K562 (cell line): ENCODE results near the gene PATE1. TPM values are rescaled to one million over a fixed set of nuclear protein-coding genes. Genes with fewer than 3 reads are reported as not detected.

Experiments
- IRF2 ChIP-seq: sonication (generic); formaldehyde crosslinking; IDR thresholded peaks from 2 replicates; pipeline ENCODE4 v1.8.1; 2022; ENCODE audit warnings: mild to moderate bottlenecking, missing genetic modification reagents
- SLC30A9 ChIP-seq: fragments of 250-450 bp; sonication (Bioruptor Pico); IDR thresholded peaks from 2 replicates; pipeline ENCODE4 v1.8.0; 2022; ENCODE audit warnings: mild to moderate bottlenecking, moderate library complexity
- ZFP1 ChIP-seq: fragments of 450-650 bp; formaldehyde crosslinking; IDR thresholded peaks from 2 replicates; pipeline ENCODE4 v1.4.0; 2020; ENCODE audit warnings: mild to moderate bottlenecking, mixed read lengths
- ZFX ChIP-seq: sonication (generic); formaldehyde crosslinking; IDR thresholded peaks from 2 replicates; pipeline ENCODE4 v1.8.0; 2022; ENCODE audit warnings: mild to moderate bottlenecking, missing genetic modification reagents, moderate library complexity
- polyA plus RNA-seq, 8 experiments: library from polyadenylated mRNA; depleted of rRNA in 4 of 8; stranded (reverse) in 5 of 8; unstranded in 3 of 8; fragments of >200 nt; fragmentation: Nextera tagmentation in 2 of 8; fragmentation: Illumina TruSeq in 1 of 8; extraction: Ambion mirVana in 2 of 8; extraction: Trizol in 1 of 8; gene quantifications; 2 replicates each; pipeline versions ENCODE4 v1.2.1 to v1.2.3, GENCODE V29; 2011 to 2014; ENCODE audit warnings: inconsistent platforms in 1 of 8, missing spikeins in 1 of 8
- total RNA-seq, 7 experiments: library from RNA; depleted of rRNA in 6 of 7; stranded (reverse); fragments of >200 nt in 6 of 7; fragmentation: Illumina TruSeq in 2 of 7; extraction: Trizol in 2 of 7; gene quantifications; 2 replicates each; pipeline versions ENCODE4 v1.2.1 to v1.2.3, GENCODE V29; 2011 to 2021; ENCODE audit warnings: low replicate concordance in 1 of 7
- TF ChIP-seq, protein P1 (sequence below), 2 experiments: IDR thresholded peaks in 1 of 2; conservative IDR thresholded peaks in 1 of 2; 2 replicates each; pipeline ENCODE4 v1.6.1; 2016; ENCODE audit warnings: low read depth in 2 of 2, mild to moderate bottlenecking in 1 of 2, missing compliant biosample characterization in 1 of 2, missing genetic modification characterization in 1 of 2, moderate library complexity in 1 of 2
- TF ChIP-seq, protein P2 (sequence below): IDR thresholded peaks from 3 replicates; pipeline ENCODE4 v1.6.1; 2011; ENCODE audit warnings: borderline replicate concordance, mild to moderate bottlenecking; ENCODE audit not compliant: insufficient read length, insufficient read depth
- TF ChIP-seq, protein P3 (sequence below): fragments of 200-800 bp; sonication (Bioruptor generic); IDR thresholded peaks from 2 replicates; pipeline ENCODE4 v1.6.1; 2017; ENCODE audit warnings: missing genetic modification characterization, missing compliant biosample characterization

PATE1 gene
- total and polyA plus RNA-seq, 9 of the 15 experiments (the other 6 are each of a cell fraction or from before 2014, with no cell fraction given), result not detected

DNA sequence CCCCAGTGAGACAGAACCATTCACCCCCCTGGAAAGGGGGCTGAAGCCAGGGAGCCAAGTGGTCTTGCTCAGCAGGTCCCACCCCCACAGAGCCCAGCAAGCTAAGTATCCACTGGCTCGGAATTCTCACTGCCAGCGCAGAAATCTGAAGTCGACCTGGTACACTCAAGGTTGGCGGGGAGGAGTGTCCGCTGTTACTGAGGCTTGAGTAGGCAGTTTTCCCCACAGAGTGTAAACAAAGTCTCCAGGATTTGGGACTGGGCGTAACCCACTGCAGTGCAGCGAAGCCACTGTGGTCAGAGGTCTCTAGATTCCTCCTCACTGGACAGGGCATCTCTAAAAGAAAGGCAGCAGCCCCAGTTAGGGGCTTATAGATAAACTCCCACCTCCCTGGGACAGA, 10.0 kb downstream of the PATE1 start (continued):
- TF ChIP-seq, protein P1, sequence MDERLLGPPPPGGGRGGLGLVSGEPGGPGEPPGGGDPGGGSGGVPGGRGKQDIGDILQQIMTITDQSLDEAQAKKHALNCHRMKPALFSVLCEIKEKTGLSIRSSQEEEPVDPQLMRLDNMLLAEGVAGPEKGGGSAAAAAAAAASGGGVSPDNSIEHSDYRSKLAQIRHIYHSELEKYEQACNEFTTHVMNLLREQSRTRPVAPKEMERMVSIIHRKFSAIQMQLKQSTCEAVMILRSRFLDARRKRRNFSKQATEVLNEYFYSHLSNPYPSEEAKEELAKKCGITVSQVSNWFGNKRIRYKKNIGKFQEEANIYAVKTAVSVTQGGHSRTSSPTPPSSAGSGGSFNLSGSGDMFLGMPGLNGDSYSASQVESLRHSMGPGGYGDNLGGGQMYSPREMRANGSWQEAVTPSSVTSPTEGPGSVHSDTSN (CRISPR knock-in tag; IDR thresholded peaks at IDR 0.05; ENCODE audit: low read depth), result no peak
- TF ChIP-seq, protein P1 (tag; conservative IDR thresholded peaks at IDR 0.05; ENCODE audit: low read depth), result no peak
- no peak for TF ChIP-seq ZFP1 (CRISPR knock-in tag)
- no peak for TF ChIP-seq SLC30A9 (CRISPR knock-in tag)
- TF ChIP-seq, protein P2, sequence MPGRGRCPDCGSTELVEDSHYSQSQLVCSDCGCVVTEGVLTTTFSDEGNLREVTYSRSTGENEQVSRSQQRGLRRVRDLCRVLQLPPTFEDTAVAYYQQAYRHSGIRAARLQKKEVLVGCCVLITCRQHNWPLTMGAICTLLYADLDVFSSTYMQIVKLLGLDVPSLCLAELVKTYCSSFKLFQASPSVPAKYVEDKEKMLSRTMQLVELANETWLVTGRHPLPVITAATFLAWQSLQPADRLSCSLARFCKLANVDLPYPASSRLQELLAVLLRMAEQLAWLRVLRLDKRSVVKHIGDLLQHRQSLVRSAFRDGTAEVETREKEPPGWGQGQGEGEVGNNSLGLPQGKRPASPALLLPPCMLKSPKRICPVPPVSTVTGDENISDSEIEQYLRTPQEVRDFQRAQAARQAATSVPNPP, result no peak
- TF ChIP-seq, protein P3, sequence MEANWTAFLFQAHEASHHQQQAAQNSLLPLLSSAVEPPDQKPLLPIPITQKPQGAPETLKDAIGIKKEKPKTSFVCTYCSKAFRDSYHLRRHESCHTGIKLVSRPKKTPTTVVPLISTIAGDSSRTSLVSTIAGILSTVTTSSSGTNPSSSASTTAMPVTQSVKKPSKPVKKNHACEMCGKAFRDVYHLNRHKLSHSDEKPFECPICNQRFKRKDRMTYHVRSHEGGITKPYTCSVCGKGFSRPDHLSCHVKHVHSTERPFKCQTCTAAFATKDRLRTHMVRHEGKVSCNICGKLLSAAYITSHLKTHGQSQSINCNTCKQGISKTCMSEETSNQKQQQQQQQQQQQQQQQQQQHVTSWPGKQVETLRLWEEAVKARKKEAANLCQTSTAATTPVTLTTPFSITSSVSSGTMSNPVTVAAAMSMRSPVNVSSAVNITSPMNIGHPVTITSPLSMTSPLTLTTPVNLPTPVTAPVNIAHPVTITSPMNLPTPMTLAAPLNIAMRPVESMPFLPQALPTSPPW, result no peak
- TF ChIP-seq ZFX (CRISPR knock-in tag), result no peak
- no peak for TF ChIP-seq IRF2
- TF ChIP-seq, all 486 proteins: peak for 0
